ENCODE data around the gene ATXN2.

- TF ChIP-seq POLR2A (IDR thresholded peaks at IDR 0.05) (no peak), CTCF (IDR thresholded peaks at IDR 0.05) (no peak)
These were observed 159.0 kb downstream of the ATXN2 start for GRCh38 chr12:111440152-111440551.
